Activated naive CD4-positive, alpha-beta T cell treated with anti-CD3 and anti-CD28 coated beads, Interleukin-2, amount 50 U/mL, for 24 hours (primary cell): ENCODE data around the gene NKD2.

Experiments
- H3K27ac Mint-ChIP-seq: one replicate; pipeline ENCODE4 v1.8.0; 2021; ENCODE audit warnings: mild to moderate bottlenecking, mixed read lengths
- H3K27me3 Mint-ChIP-seq: one replicate; pipeline ENCODE4 v1.8.0; 2021; ENCODE audit warnings: mixed read lengths
- H3K36me3 Mint-ChIP-seq: one replicate; pipeline ENCODE4 v1.8.0; 2021; ENCODE audit warnings: mixed read lengths
- H3K4me1 Mint-ChIP-seq: one replicate; pipeline ENCODE4 v1.8.0; 2021; ENCODE audit warnings: mixed read lengths
- H3K4me3 Mint-ChIP-seq: one replicate; pipeline ENCODE4 v1.8.0; 2021; ENCODE audit warnings: mild to moderate bottlenecking, mixed read lengths
- H3K9me3 Mint-ChIP-seq: one replicate; pipeline ENCODE4 v1.8.0; 2021; ENCODE audit warnings: mixed read lengths

Gene NKD2

GRCh38 chr5:1067141-1068121, 58.8 kb downstream of the NKD2 start:
- H3K4me3 Mint-ChIP-seq: no peak overlapping the region
- no peaks in the 10 kb centered on the region for H3K4me1 Mint-ChIP-seq
- no peaks in the 10 kb centered on the region for H3K36me3 Mint-ChIP-seq
- no peaks in the 10 kb centered on the region for H3K9me3 Mint-ChIP-seq
- H3K27ac Mint-ChIP-seq: peak overlapping the region; percentile 46
- no peaks in the 10 kb centered on the region for H3K27me3 Mint-ChIP-seq

- Mint-ChIP-seq H3K36me3 (no peaks in the 10 kb centered on the region), H3K4me3 (no peak overlapping the region), H3K4me1 (no peaks in the 10 kb centered on the region), H3K27me3 (no peaks in the 10 kb centered on the region), H3K27ac (no peak overlapping the region), H3K9me3 (no peaks in the 10 kb centered on the region)
These were observed 59.7 kb downstream of the NKD2 start for GRCh38 chr5:1068204-1068894.

GRCh38 chr5:1068895-1069719, 60.5 kb downstream of the NKD2 start:
- H3K9me3 Mint-ChIP-seq: no peaks in the 10 kb centered on the region
- no peaks in the 10 kb centered on the region for H3K36me3 Mint-ChIP-seq
- no peak overlapping the region for H3K27ac Mint-ChIP-seq

GRCh38 chr5:1069720-1070088, 61.1 kb downstream of the NKD2 start:
- no peaks in the 10 kb centered on the region for H3K4me1 Mint-ChIP-seq
- H3K4me3 Mint-ChIP-seq: no peak overlapping the region
- H3K9me3 Mint-ChIP-seq: no peaks in the 10 kb centered on the region
- no peaks in the 10 kb centered on the region for H3K36me3 Mint-ChIP-seq
- no peak overlapping the region for H3K27ac Mint-ChIP-seq
- H3K27me3 Mint-ChIP-seq: no peaks in the 10 kb centered on the region

More at GRCh38 chr5:1068895-1069719, 60.5 kb downstream of the NKD2 start:
- Mint-ChIP-seq H3K4me3 (no peak overlapping the region), H3K27me3 (no peaks in the 10 kb centered on the region), H3K4me1 (no peaks in the 10 kb centered on the region)

- Mint-ChIP-seq H3K27ac (no peak overlapping the region), H3K9me3 (no peaks in the 10 kb centered on the region), H3K36me3 (peaks cover 2% of the 10 kb centered on the region), H3K4me1 (no peaks in the 10 kb centered on the region), H3K27me3 (no peaks in the 10 kb centered on the region), H3K4me3 (no peak overlapping the region)
These were observed 64.9 kb downstream of the NKD2 start for GRCh38 chr5:1073239-1074102.

- Mint-ChIP-seq H3K27ac (no peak overlapping the region), H3K27me3 (no peaks in the 10 kb centered on the region), H3K9me3 (no peaks in the 10 kb centered on the region), H3K4me1 (no peaks in the 10 kb centered on the region), H3K36me3 (peaks cover 2% of the 10 kb centered on the region), H3K4me3 (no peak overlapping the region)
These were observed 65.6 kb downstream of the NKD2 start for GRCh38 chr5:1074226-1074625.

- H3K36me3 Mint-ChIP-seq: peaks cover 2% of the 10 kb centered on the region
- H3K27me3 Mint-ChIP-seq: no peaks in the 10 kb centered on the region
- no peak overlapping the region for H3K27ac Mint-ChIP-seq
- no peaks in the 10 kb centered on the region for H3K4me1 Mint-ChIP-seq
- H3K4me3 Mint-ChIP-seq: no peak overlapping the region
- no peaks in the 10 kb centered on the region for H3K9me3 Mint-ChIP-seq
These were observed 66.4 kb downstream of the NKD2 start for GRCh38 chr5:1074816-1075554.

- no peaks in the 10 kb centered on the region for H3K9me3 Mint-ChIP-seq
- H3K27ac Mint-ChIP-seq: no peak overlapping the region
- no peaks in the 10 kb centered on the region for H3K27me3 Mint-ChIP-seq
- peaks cover 2% of the 10 kb centered on the region for H3K36me3 Mint-ChIP-seq
- no peaks in the 10 kb centered on the region for H3K4me1 Mint-ChIP-seq
- H3K4me3 Mint-ChIP-seq: no peak overlapping the region
These were observed 66.9 kb downstream of the NKD2 start for GRCh38 chr5:1075555-1075881.

- Mint-ChIP-seq H3K27me3 (no peaks in the 10 kb centered on the region), H3K36me3 (peaks cover 2% of the 10 kb centered on the region), H3K4me1 (no peaks in the 10 kb centered on the region), H3K9me3 (no peaks in the 10 kb centered on the region), H3K27ac (no peak overlapping the region), H3K4me3 (no peak overlapping the region)
These were observed 67.3 kb downstream of the NKD2 start for GRCh38 chr5:1075931-1076330.

GRCh38 chr5:1076406-1076805, 67.8 kb downstream of the NKD2 start:
- Mint-ChIP-seq H3K9me3 (no peaks in the 10 kb centered on the region), H3K4me1 (no peaks in the 10 kb centered on the region), H3K27ac (no peak overlapping the region), H3K36me3 (peaks cover 2% of the 10 kb centered on the region), H3K27me3 (no peaks in the 10 kb centered on the region), H3K4me3 (no peak overlapping the region)

- Mint-ChIP-seq H3K9me3 (no peaks in the 10 kb centered on the region), H3K4me3 (no peak overlapping the region), H3K27ac (no peak overlapping the region), H3K36me3 (peaks cover 2% of the 10 kb centered on the region), H3K4me1 (no peaks in the 10 kb centered on the region), H3K27me3 (no peaks in the 10 kb centered on the region)
These were observed 68.4 kb downstream of the NKD2 start for GRCh38 chr5:1077026-1077425.

- H3K4me1 Mint-ChIP-seq: no peaks in the 10 kb centered on the region
These were observed 69.0 kb downstream of the NKD2 start for GRCh38 chr5:1077491-1078020.

GRCh38 chr5:1078206-1078605, 69.6 kb downstream of the NKD2 start:
- no peak overlapping the region for H3K27ac Mint-ChIP-seq
- H3K4me3 Mint-ChIP-seq: no peak overlapping the region
- H3K27me3 Mint-ChIP-seq: no peaks in the 10 kb centered on the region
- H3K36me3 Mint-ChIP-seq: peaks cover 2% of the 10 kb centered on the region
- H3K9me3 Mint-ChIP-seq: no peaks in the 10 kb centered on the region
- H3K4me1 Mint-ChIP-seq: no peaks in the 10 kb centered on the region

More at GRCh38 chr5:1077491-1078020, 69.0 kb downstream of the NKD2 start:
- Mint-ChIP-seq H3K27me3 (no peaks in the 10 kb centered on the region), H3K27ac (no peak overlapping the region), H3K4me3 (no peak overlapping the region), H3K9me3 (no peaks in the 10 kb centered on the region), H3K36me3 (peaks cover 2% of the 10 kb centered on the region)

- no peaks in the 10 kb centered on the region for H3K9me3 Mint-ChIP-seq
- no peaks in the 10 kb centered on the region for H3K4me1 Mint-ChIP-seq
- H3K4me3 Mint-ChIP-seq: no peak overlapping the region
- H3K27me3 Mint-ChIP-seq: no peaks in the 10 kb centered on the region
- H3K27ac Mint-ChIP-seq: no peak overlapping the region
- H3K36me3 Mint-ChIP-seq: peaks cover 2% of the 10 kb centered on the region
These were observed 70.2 kb downstream of the NKD2 start for GRCh38 chr5:1078851-1079250.
